HG03175 (cell line): ENCODE measurements around the gene KCNIP1.

Experiments used
- ATAC-seq: cut with Tn5 transposase; IDR thresholded peaks from one replicate; pipeline ENCODE4 v1.9.1; 2021; ENCODE audit warnings: mild to moderate bottlenecking, moderate library complexity; ENCODE audit not compliant: unreplicated experiment

Gene KCNIP1

DNA sequence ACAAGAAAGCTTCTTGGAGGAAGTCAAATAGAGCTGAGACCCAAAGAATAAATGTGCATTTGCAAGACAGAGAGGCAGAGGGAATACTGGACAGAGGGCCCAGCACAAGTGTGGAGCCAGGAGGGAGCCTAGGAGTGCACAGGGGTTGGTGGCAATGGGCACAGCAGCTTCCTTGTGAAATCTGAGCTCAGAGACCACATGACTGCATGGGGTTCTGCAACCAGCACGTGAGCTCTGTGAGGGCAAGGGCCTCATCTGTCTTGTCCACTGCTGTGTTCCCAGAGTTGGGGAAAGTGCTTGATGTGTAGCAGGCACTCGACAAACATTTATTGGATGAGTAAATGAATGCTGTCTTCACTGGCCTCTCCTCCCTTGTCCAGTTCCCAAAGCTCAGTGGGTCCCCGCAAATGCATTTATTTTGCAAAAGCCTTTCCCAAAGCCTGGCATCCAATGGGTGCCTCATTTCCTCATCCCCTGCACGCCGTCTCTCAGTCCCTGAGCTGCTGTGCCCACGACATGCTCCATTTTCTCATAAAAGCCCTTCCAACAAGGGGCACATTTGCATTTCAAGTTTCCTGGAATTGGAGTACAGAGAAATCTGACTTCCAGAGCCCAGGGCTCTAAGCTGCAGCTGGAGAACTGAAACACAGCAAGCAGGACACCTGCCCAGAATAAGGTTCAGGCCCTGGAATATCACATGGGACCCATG, 58.5 kb downstream of the KCNIP1 start:
- ATAC-seq = no peak

DNA sequence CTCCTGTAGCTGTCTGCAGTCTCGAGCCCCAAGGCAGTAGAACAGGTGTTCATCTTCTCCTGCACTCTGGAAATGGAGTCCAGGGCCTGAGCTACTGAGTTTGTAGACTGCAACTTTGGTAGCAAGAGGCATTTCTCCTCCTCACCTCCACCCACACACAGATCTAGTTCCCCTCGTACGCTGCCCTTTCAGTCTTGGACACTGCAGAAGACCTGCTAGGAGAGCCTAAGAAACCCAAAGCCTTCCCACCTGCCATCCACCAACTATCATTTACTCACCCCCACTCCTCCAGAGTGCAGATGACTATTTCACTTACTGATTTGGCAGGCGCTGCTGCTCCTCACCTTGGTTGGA, 59.0 kb downstream of the KCNIP1 start:
- no peak for ATAC-seq

DNA sequence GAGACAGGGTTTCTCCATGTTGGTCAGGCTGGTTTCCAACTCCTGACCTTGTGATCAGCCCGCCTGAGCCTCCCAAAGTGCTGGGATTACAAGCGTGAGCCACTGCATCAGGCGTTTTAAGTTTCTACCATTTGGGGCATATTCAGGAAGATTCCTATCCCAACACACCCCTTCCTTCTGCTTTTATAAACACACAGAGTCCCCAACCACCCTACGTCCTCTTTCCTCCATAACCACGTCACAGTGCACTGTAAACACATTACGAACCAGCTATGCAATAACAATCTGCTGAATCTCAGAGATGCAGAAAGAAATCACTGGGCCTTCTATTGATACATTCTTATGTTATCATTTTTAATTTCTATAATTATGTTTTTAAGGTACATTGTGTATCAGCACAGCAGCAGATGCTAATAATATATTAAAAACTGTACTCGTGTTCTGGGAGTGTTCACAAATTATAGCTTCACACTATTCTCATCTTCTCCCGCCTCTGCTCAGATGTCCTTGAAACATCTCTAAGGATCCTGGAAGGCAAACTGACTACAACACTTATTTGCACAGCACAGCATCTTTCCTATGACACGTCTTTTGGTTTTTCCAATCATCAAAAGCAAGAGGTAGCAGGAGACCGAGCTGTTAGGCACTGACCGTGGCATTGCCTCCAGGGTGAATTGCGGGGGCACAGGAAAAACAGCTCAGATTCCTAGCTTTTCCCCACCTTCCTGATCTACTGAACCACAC, 60.2 kb downstream of the KCNIP1 start:
- no peak for ATAC-seq

DNA sequence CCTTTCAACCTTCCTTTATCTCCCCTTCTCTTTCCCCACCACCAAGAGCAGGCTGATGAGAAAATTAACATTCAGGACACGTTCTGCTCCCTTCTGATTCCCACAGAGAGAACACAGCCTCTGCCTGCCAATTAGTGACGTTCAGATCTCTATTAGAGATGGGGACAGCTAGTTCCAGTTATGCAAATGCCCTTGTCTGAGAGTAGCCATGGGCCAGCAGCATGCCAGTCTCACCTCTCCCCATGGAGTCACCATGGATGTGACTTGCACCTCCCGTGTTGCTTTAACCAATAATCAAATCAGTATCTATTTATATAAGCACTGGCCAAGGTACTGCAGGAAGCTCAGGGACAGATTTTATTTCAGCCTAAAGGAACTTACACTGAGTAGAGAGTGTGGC, 61.3 kb downstream of the KCNIP1 start:
- no peak for ATAC-seq

DNA sequence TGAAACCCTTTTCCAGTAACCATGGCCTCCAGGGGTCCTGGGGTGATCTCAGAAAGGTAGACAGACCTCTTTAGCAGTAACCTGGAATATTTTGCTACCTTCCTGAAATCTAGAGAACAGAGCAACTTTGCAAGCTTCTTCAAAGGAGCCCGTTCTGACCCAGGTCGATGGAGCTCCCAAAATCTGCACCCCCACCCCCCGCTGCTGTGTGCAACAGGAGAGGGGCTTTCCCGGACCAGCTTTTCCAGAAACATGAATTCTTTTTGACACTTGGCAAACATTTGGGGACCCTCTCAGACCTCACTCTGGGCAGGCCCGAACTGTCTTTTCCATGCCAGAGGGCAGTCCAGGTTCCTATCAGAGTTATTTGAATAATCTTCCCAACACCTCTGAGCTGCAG, 65.3 kb downstream of the KCNIP1 start:
- no peak for ATAC-seq

DNA sequence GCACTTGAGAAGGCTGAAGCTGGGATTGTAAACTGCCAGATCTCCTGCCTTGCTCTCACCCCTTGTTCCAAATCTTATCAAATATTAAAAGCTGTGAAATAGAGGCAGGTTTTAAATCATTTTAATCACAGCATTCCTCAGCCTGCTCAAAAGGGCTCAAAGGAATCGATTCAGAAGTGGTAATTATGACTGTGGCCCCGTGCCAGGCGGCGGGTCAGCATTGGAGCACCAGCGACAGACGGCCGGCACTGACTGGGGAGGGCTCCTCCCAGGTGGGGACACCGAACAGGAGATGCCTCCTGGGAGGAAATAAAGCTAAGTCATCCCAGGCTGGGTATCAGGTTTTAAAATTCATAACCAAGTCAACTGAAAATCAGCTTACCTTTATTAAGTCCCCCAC, 66.7 kb downstream of the KCNIP1 start:
- no peak for ATAC-seq

DNA sequence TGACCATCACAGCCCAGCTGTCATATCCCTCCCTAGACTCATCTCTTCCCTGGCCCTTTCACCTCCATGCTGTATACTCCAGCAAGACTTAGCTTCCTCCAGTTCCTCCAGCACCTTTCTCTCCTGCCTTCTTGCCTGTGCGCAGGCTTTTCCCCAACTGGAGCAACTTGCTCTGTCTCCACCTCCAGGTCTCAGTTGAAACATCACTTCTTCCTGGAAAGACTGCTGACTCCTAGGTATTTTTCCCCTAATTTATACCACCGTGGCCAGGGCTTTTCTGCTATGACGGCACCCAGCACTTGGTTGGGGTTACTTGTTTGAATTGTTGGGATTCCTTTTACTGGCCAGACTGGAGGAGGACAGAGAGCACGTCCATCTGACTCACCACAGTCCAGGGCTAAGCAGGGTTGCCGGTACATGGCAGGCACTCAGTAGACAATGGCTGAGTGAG, 67.5 kb downstream of the KCNIP1 start:
- ATAC-seq = no peak

DNA sequence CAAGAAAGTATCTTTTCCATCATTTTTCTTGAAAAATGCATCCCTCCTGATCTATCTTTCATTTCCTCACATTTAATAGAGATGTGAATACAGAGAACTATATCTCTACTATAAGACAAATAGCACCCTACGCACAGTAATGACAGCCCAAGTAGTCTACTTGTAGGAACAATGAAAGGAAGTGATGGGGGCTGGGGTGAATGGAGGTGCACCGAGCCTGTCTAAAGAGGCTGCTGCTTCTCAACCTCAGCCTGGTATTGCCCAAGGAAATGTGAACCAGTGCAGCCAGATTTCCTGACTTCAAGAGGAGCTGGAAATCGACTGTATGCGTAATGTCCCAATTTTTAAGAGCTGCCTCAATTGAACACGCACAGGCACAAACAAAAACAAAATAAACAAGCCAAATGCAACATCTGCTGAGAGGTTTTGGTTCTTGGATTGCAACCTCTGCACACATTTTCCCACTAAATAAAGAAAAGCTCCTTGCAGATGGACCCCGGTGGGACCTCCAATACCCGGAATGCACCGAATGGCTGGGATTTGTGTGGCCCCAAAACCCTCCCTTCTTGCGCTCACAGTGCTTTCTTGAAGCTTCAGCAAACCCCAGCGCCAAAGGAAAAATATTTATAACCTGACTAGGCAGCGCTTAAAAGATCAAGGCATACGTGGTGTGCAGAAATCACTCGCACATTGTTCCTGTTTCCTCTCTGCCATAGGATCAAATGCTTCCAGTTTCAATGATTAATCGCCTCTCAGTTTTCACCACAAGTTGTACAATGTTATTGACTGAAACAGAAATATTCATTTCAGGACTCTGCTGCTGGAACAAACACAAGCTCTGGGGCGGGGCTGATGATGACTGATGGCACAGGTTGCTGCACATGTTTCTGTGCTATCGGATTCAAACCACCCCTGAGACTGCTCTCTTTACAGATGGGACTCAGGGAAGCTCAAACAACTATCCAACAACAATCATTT, 68.3 kb downstream of the KCNIP1 start:
- ATAC-seq = peak; percentile 78

DNA sequence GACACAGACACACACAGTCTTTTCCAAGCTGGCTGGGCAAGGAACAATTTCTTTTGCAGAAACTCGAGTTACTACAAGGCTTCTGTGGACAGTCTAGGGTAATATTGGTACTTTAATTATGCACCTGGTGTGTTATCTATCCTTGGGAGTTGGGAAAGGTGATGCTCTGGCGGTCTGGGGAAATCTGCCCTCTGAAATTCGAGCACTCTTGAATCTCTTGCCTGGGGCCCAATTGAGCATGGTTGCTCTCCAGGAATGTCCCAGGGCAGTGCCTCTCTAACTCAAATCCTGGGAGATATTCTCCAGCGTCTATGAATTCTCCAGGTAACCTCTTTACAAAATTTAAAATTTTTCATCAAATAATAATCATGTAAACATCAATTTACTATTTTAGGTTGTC, 69.3 kb downstream of the KCNIP1 start:
- ATAC-seq = no peak

DNA sequence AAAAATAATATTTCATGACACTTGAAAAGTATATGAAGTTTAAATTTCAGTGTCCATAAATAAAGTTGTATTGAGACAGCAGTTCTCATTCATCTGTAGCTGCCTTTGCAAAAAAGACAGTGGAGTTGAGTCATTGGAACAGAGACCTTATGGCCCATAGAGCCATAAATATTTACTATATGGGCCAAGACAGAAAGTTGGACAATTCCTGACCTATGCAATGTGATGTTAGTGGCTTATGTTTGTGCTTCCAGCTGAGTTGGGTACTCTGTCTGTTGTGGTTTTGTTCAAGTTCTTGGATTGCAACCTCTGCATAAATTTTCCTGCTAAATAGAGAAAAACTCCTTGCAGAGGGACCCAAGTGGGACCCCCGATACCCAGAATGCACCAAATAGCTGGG, 69.8 kb downstream of the KCNIP1 start:
- no peak for ATAC-seq

DNA sequence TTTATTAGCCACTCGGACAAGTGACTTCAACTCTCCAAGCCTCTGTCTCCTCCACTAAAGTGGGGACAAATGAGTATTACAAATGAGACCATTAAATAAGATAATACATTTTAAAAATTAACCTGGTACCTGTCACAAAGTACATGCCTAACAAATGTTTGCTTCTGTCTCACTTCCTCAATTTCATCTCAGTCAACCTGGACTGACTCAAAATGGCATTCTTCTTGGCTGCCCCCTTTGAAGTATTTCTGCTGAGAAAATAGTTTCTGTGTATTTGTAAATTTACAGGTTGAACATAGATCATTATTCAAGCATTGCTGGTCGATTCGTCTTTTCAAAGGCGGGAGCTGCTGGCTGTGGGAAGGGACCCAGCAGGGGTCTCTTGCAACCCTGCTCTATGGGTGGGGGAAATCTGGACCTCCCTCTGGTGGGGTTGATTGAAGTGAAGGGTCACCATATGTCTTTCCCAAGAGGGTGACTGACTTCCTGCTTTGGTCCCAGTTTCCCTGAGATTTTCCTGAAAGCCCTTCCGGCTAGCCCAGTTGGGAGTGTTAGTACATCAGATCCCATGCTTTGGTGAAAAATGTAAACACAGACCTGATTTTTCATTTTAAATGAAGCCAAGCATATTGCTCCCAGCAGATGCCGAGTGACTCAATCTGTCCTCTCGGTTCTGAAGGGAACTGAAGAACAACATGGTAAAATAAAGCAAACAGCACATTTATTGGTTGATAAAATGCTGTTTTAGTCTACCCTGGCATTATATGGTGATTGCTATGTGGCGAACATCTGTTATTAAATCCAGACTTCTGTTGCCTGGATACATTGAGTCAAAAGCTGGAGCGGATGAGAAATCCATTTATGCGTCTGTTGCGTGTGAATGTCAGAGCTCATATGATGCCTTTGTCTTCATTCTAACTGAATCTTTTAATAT, 73.0 kb downstream of the KCNIP1 start:
- peak; percentile 48 for ATAC-seq

DNA sequence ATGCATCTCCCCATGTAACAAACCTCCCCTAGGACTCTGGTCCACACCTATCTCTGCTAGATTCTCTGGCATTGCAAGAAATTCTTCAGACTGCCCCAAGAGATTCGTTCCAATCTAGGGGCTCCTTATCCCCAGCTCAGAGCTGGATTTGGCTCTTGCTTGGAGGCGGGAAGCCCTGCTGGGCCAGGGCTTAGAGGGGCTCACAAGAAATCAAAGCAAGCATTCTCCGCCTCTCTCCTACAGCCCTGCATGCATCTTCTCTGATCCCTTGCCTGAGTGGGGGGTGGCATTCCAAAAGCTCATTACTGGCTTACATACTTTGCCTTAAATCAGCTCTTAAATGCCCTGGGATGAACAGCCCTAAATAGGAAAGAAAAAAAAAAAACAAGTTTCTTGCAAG, 75.8 kb downstream of the KCNIP1 start:
- ATAC-seq = no peak

DNA sequence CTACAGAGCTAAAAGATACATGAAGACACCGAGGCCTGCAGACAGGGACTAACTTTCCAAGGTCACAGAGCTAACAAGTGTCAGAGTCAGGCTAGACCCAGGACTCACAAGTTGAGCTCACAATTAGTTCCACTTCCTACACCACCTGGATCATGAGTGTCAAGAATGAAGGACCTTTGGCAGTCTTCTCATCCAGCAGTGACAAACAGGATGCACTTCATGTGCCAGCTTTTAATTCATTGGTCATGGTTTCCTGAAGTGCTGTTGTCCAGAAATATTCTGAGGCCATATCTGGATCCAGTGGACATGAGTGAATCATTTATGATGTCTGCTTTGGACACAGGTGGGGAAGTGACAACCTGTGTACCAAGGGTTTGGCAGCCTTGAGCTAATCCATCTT, 77.4 kb downstream of the KCNIP1 start:
- no peak for ATAC-seq

DNA sequence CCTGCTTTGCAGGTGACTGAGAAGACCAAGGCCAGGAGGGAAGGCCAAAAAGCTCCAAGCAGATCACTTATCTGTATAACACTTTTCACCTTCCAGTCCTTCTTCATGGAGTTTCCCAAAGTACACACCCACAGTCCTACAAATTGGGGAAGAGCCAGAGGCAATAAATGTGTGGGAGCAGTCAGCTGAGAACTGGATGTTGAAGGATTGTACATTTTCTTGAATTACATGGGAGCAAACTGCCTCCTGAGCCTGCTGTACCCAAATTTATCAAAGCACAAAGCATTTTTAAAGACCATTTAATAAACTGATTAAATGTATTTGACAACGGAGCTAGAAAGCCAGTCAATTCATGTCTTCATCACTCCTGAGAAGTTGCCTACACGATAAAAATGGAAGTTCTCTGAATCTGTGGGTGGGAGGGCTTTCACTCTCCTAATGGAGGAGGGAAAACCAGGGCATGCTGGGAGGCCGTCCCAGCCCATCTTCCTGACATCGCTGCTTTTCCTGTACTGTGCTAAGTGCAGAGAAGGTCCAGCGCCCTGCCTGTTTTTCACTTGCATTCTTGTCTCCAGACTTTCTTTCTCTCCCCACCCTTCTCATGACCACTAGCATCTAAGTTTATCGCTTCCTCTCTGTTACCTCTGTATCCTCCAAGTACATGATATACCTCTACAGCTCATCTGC, 79.0 kb downstream of the KCNIP1 start:
- ATAC-seq = no peak

DNA sequence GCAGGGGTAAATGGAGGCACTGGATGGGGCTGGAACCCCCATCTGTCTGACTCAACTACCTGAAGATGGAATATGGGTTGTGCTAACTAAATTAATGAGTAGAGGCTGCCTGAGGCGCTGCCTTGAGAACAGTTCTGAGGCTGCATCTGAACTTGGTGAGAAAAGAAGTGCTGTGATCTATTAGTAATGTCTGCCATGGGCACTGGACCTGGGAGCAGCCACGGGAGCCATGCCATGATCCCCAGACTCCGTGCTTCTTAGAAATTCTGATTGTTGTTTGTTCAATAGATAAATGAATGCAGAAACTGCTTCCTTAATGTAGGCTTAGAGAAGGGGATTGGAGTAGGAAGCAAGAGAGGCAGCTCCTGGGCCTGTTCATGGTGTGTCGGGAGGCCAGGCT, 80.2 kb downstream of the KCNIP1 start:
- ATAC-seq = no peak

DNA sequence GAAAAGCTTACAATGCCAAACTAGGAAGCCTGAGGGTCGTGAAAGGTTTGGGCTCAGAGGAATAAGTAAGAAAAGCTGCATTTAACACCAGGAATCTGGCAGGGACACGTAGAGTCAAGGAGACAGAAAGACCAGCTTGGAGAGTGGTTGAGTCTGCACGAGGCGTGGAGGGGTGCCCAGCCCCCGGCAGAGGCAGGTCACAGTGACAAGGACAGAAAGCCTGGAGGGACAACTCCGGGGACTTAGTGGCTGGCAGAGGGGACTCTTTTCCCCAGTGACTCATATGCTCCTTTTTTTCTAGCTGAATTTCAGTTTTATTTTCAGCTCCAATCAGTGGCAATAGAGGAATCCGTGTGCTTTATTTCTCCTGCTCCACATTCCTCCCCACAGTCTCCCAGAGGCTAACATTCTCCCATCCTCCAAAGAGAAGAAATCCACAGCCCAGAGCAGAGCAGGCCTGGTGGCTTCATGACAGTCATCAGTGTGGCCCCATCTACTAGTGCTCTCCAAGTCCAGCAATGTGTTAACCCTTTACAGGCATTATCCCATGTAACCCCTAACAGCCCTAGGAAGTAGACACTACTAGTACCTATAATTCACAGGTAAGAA, 80.7 kb downstream of the KCNIP1 start:
- no peak for ATAC-seq

DNA sequence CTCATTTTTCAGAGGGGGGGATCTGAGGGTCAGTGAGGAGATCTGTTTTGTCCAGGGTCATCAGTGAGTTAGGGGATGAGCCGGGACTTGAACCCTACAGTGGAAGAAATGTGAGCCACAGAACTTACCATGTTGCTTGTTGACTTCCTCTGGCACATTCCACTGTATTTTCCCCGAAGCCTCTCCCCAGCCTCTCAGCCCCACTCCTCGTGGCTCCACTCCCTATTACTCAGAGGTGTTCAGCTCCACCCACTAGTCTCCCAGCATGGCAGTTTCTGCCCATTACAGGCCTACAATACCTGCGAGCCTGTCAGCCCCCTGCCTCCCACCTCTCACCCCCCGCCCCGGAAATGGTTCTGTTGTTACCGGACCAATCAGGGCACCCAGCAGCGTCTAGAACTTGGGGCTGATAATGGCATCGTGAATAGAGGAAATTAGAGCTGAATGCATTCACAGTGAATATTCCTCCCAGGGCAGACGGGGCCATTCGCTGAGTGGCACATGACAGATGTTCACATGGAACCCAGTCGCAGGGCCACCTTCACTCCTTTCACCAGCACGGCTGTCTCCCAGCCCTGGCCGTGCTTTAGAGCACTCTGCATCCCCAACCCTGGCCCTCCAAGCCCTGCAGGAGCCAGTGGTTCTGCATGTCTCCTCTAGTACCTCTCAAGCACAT, 81.6 kb downstream of the KCNIP1 start:
- ATAC-seq = no peak

DNA sequence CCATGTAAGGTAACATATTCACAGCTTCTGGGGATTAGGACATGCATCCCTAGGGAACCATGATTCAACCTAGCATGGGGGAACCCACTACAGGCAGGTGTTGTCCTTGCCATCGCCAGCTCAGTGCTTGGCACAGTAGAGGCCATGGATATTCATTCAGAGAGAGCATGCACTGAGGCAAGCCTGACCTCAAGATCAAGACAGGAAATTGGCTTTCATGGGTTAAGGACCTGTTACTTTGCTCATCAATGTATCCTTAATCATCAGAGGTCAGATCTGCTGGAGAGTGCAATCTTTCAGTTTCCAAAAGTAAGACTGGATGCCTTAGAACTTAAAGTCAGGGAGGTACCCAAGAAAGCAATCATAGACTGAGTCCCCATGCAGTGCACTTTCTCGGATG, 84.0 kb downstream of the KCNIP1 start:
- ATAC-seq = no peak

DNA sequence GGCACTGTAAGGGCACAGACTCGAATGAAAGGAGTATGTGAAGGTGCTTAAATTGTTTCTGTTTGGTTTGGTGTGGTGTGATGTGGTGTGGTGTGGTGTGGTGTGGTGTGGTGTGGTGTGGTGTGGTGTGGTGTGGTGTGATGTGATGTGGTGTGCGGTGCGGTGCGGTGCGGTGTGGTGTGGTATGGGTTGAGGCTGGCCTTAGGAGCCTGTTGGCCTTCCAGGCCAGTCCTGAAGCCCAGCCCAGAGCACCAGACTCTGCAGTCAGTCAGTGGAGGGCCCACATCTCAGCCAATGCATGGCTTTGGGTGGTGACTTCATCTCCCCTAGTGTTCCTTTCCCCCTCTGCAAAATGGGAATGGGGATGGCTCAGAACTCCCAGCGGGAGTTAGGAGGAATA, 85.8 kb downstream of the KCNIP1 start:
- ATAC-seq = no peak
